Osteoblast (primary cell): ENCODE data around the gene CDK7. TPM values are rescaled to one million over a fixed set of nuclear protein-coding genes. Genes with fewer than 3 reads are reported as not detected.

ENCODE experiments used
- DNase-seq: peaks from one replicate; pipeline ENCODE4 v3.0.0; 2011; ENCODE audit warnings: low spot score, mixed read lengths; ENCODE audit not compliant: insufficient read length; ENCODE audit errors: missing footprints
- H2AFZ ChIP-seq: 2 replicates; pipeline ENCODE4 v1.6.0; 2011; ENCODE audit warnings: mild to moderate bottlenecking, low read length
- H3K27ac ChIP-seq: 2 replicates; pipeline ENCODE4 v1.5.1; 2011; ENCODE audit warnings: mild to moderate bottlenecking, low read depth, low read length, moderate library complexity
- H3K27me3 ChIP-seq: 2 replicates; pipeline ENCODE4 v1.6.0; 2012; ENCODE audit warnings: mild to moderate bottlenecking, control low read depth, inconsistent platforms, low read length, moderate library complexity; ENCODE audit not compliant: insufficient read depth
- H3K36me3 ChIP-seq: 2 replicates; pipeline ENCODE4 v1.5.1; 2011; ENCODE audit warnings: mild to moderate bottlenecking, low read length, control low read depth, moderate library complexity; ENCODE audit not compliant: insufficient read depth
- H3K4me1 ChIP-seq: 2 replicates; pipeline ENCODE4 v1.5.1; 2011; ENCODE audit warnings: mild to moderate bottlenecking, low read length, control low read depth, moderate library complexity; ENCODE audit not compliant: insufficient read depth
- H3K4me2 ChIP-seq: 2 replicates; pipeline ENCODE4 v1.6.0; 2011; ENCODE audit warnings: mild to moderate bottlenecking, low read length; ENCODE audit not compliant: insufficient read depth
- H3K4me3 ChIP-seq: fragments of 200-600 bp; sonication (generic); 3 replicates; pipeline ENCODE4 v1.5.1; 2012; ENCODE audit warnings: mild to moderate bottlenecking, low read length, inconsistent platforms; ENCODE audit not compliant: insufficient read depth
- H3K79me2 ChIP-seq: 2 replicates; pipeline ENCODE4 v1.6.0; 2012; ENCODE audit warnings: mild to moderate bottlenecking, low read length, control low read depth, inconsistent platforms; ENCODE audit not compliant: insufficient read depth
- H3K9me3 ChIP-seq: 2 replicates; pipeline ENCODE4 v1.5.1; 2011; ENCODE audit warnings: low read depth, low read length, control low read depth
- H4K20me1 ChIP-seq: 2 replicates; pipeline ENCODE4 v1.6.0; 2012; ENCODE audit warnings: mild to moderate bottlenecking, low read length, control low read depth; ENCODE audit not compliant: insufficient read depth
- CTCF ChIP-seq: IDR thresholded peaks from 2 replicates; pipeline ENCODE4 v1.5.1; 2011; ENCODE audit warnings: mild to moderate bottlenecking, low read depth, low read length, moderate library complexity; ENCODE audit errors: extremely low read depth
- total RNA-seq: library from RNA; depleted of rRNA; stranded (reverse); fragments of >200 nt; gene quantifications from 2 replicates; pipeline ENCODE4 v1.2.3, GENCODE V29; 2012

CDK7 gene
- total RNA-seq, 1 donor, result 44.5 TPM

GRCh38 chr5:69189162-69190086, 45.3 kb upstream of the CDK7 start, which contains the start of gene CENPH:
CENPH (plus strand) TSS chr5:69189583; CDS start chr5:69189635, 52 bp downstream.
- peak; percentile 95 for DNase-seq
- Histone ChIP-seq H4K20me1 (no peaks in the 10 kb centered on the region), H3K4me1 (peaks cover 12% of the 10 kb centered on the region), H3K36me3 (no peaks in the 10 kb centered on the region), H3K27me3 (no peaks in the 10 kb centered on the region), H3K9me3 (no peaks in the 10 kb centered on the region), H3K4me2 (peak within 1 kb of the TSS; percentile 96), H3K27ac (peak within 1 kb of the TSS; percentile 91), H3K79me2 (peaks cover 6% of the 10 kb centered on the region), H2AFZ (peak within 1 kb of the TSS; percentile 99), H3K4me3 (peak within 1 kb of the TSS; percentile 87)
- TF ChIP-seq CTCF, result no peak

- Histone ChIP-seq H3K4me2 (no peak overlapping the region), H3K4me1 (no peaks in the 10 kb centered on the region), H4K20me1 (no peaks in the 10 kb centered on the region), H3K27me3 (no peaks in the 10 kb centered on the region), H3K4me3 (no peak overlapping the region), H3K27ac (no peak overlapping the region), H2AFZ (no peak overlapping the region), H3K9me3 (no peaks in the 10 kb centered on the region), H3K36me3 (peaks cover 3% of the 10 kb centered on the region), H3K79me2 (no peaks in the 10 kb centered on the region)
- TF ChIP-seq CTCF, result no peak
- DNase-seq, result no peak
Observed at GRCh38 chr5:69202497-69202896, 32.2 kb upstream of the CDK7 start.

- Histone ChIP-seq H3K4me3 (no peak overlapping the region), H3K9me3 (no peaks in the 10 kb centered on the region), H3K4me2 (no peak overlapping the region), H3K27me3 (no peaks in the 10 kb centered on the region), H3K4me1 (no peaks in the 10 kb centered on the region), H3K36me3 (no peaks in the 10 kb centered on the region), H3K79me2 (no peaks in the 10 kb centered on the region), H3K27ac (no peak overlapping the region), H4K20me1 (no peaks in the 10 kb centered on the region), H2AFZ (no peak overlapping the region)
- no peak for TF ChIP-seq CTCF
- no peak for DNase-seq
Observed at GRCh38 chr5:69206528-69207190, 28.0 kb upstream of the CDK7 start.

GRCh38 chr5:69209602-69210001, 25.1 kb upstream of the CDK7 start:
- Histone ChIP-seq H3K27ac (no peak overlapping the region), H3K4me2 (no peak overlapping the region), H4K20me1 (no peaks in the 10 kb centered on the region), H2AFZ (no peak overlapping the region), H3K36me3 (no peaks in the 10 kb centered on the region), H3K4me1 (no peaks in the 10 kb centered on the region), H3K9me3 (no peaks in the 10 kb centered on the region), H3K79me2 (no peaks in the 10 kb centered on the region), H3K27me3 (no peaks in the 10 kb centered on the region), H3K4me3 (no peak overlapping the region)
- TF ChIP-seq CTCF, result no peak
- no peak for DNase-seq
